ENCODE results near the gene CD300A. TPM values are rescaled to one million over a fixed set of nuclear protein-coding genes. Genes with fewer than 3 reads are reported as not detected.

Gene CD300A
- total and polyA plus RNA-seq, 10 donors, result 34.2 to 142 (median 107) TPM

GRCh38 chr17:74525781-74526288 is 59.4 kb downstream of the CD300A start:
- Histone ChIP-seq H3K27me3 (replicated peaks in 1 of 7) (peaks cover 0 to 20% (median 0%) of the 10 kb centered on the region in 7 donors), H3K36me3 (no peaks in the 10 kb centered on the region), H3K4me1 (peaks cover 0 to 88% (median 14%) of the 10 kb centered on the region in 6 donors), H3K9me3 (peaks cover 0 to 6% (median 0%) of the 10 kb centered on the region in 8 donors), H3K27ac (peak overlapping the region in 1 of 8 donors; percentile 90), H3K4me3 (no peak overlapping the region)
- intact Hi-C loops (cut with DNase I; ENCODE audit: low total_unique reads), result no loop called here
- WGBS, 5 donors, result 89 to 93% (median 90%) methylated on average over 14 of the region's 14 CpGs
- TF ChIP-seq POLR2AphosphoS5 (IDR thresholded peaks at IDR 0.05), result no peak
- TF ChIP-seq, protein P1, sequence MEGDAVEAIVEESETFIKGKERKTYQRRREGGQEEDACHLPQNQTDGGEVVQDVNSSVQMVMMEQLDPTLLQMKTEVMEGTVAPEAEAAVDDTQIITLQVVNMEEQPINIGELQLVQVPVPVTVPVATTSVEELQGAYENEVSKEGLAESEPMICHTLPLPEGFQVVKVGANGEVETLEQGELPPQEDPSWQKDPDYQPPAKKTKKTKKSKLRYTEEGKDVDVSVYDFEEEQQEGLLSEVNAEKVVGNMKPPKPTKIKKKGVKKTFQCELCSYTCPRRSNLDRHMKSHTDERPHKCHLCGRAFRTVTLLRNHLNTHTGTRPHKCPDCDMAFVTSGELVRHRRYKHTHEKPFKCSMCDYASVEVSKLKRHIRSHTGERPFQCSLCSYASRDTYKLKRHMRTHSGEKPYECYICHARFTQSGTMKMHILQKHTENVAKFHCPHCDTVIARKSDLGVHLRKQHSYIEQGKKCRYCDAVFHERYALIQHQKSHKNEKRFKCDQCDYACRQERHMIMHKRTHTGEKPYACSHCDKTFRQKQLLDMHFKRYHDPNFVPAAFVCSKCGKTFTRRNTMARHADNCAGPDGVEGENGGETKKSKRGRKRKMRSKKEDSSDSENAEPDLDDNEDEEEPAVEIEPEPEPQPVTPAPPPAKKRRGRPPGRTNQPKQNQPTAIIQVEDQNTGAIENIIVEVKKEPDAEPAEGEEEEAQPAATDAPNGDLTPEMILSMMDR (IDR thresholded peaks at IDR 0.05 in 8 of 11, conservative IDR thresholded peaks at IDR 0.05 in 3 of 11), result no peak
- DNase-seq, result no peak

DNA sequence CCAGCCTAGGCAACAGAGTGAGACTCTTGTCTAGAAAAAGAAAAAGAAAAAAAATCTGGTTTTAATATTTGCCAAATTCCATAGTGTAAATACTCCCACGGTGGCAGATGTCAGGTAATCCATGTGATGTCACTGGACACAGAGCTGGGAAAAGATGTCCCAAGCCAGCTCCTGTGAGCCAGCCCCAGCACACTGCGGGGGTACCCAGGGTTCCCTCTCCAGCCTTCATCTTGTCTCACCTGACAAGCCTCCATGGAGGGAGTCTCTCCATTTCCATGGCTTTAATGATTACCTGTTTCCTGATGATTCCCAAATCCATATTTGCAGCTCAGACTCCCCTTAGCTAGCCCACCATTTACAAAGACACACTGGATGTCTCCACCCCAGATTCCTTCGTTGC is 60.2 kb downstream of the CD300A start:
- Histone ChIP-seq H3K4me3 (peak overlapping the region in 1 of 8 donors; percentile 29), H3K9me3 (peaks cover 0 to 6% (median 0%) of the 10 kb centered on the region in 8 donors), H3K27ac (peak overlapping the region in 6 of 8 donors; percentile 74 to 90 (median 82)), H3K27me3 (replicated peaks in 1 of 7) (peaks cover 0 to 21% (median 0%) of the 10 kb centered on the region in 7 donors), H3K36me3 (no peaks in the 10 kb centered on the region), H3K4me1 (peaks cover 0 to 88% (median 18%) of the 10 kb centered on the region in 6 donors)
- intact Hi-C loops (cut with DNase I; ENCODE audit: low total_unique reads), result no loop called here
- 54 to 80% (median 61%) methylated on average over 3 of the region's 3 CpGs for WGBS, 5 donors
- TF ChIP-seq POLR2AphosphoS5 (IDR thresholded peaks at IDR 0.05) (no peak), POLR2A (IDR thresholded peaks at IDR 0.05) (no peak)
- TF ChIP-seq, protein P1 (IDR thresholded peaks at IDR 0.05 in 8 of 11, conservative IDR thresholded peaks at IDR 0.05 in 3 of 11), result no peak
- no peak for DNase-seq

GRCh38 chr17:74527081-74527480 is 60.6 kb downstream of the CD300A start:
- no peak for DNase-seq
- peaks cover 0 to 6% (median 0%) of the 10 kb centered on the region in 8 donors for H3K9me3 ChIP-seq
- H3K4me3 ChIP-seq, result peak overlapping the region in 1 of 8 donors; percentile 29
- peak overlapping the region in 6 of 8 donors; percentile 74 to 90 (median 82) for H3K27ac ChIP-seq
- peaks cover 0 to 88% (median 18%) of the 10 kb centered on the region in 6 donors for H3K4me1 ChIP-seq
- 81 to 96% (median 84%) methylated on average over 5 of the region's 5 CpGs for WGBS, 5 donors
- no peak for TF ChIP-seq POLR2AphosphoS5 (IDR thresholded peaks at IDR 0.05)
- TF ChIP-seq, protein P1 (IDR thresholded peaks at IDR 0.05 in 8 of 11, conservative IDR thresholded peaks at IDR 0.05 in 3 of 11), result no peak
- TF ChIP-seq POLR2A (IDR thresholded peaks at IDR 0.05), result no peak
- intact Hi-C loops (cut with DNase I; ENCODE audit: low total_unique reads), result no loop called here
- H3K36me3 ChIP-seq, result no peaks in the 10 kb centered on the region
- peaks cover 0 to 21% (median 0%) of the 10 kb centered on the region in 7 donors for H3K27me3 ChIP-seq (replicated peaks in 1 of 7)

- 85 to 93% (median 88%) methylated on average over 8 of the region's 8 CpGs for WGBS, 5 donors
- Histone ChIP-seq H3K4me3 (peak overlapping the region in 1 of 8 donors; percentile 29), H3K36me3 (no peaks in the 10 kb centered on the region), H3K4me1 (peaks cover 0 to 88% (median 20%) of the 10 kb centered on the region in 6 donors), H3K27ac (peak overlapping the region in 6 of 8 donors; percentile 74 to 90 (median 82)), H3K9me3 (peaks cover 0 to 6% (median 0%) of the 10 kb centered on the region in 8 donors), H3K27me3 (replicated peaks in 1 of 7) (peaks cover 0 to 27% (median 0%) of the 10 kb centered on the region in 7 donors)
- TF ChIP-seq POLR2A (IDR thresholded peaks at IDR 0.05) (no peak), POLR2AphosphoS5 (IDR thresholded peaks at IDR 0.05) (no peak)
- TF ChIP-seq, protein P1 (IDR thresholded peaks at IDR 0.05 in 8 of 11, conservative IDR thresholded peaks at IDR 0.05 in 3 of 11), result no peak
- intact Hi-C loops (cut with DNase I; ENCODE audit: low total_unique reads), result no loop called here
- peak; percentile 67 for DNase-seq
Observed at GRCh38 chr17:74527756-74528155, 61.3 kb downstream of the CD300A start.

Data from spleen (tissue), 11 donors.